GM19395 (cell line): ENCODE data around the gene DOCK1.

Source experiments
- ATAC-seq: cut with Tn5 transposase; IDR thresholded peaks from one replicate; pipeline ENCODE4 v1.9.1; 2021; ENCODE audit warnings: mild to moderate bottlenecking, moderate library complexity; ENCODE audit not compliant: unreplicated experiment

The DOCK1 gene

GRCh38 chr10:127125331-127125730 lies 220.1 kb downstream of the DOCK1 start:
- ATAC-seq = no peak

DNA sequence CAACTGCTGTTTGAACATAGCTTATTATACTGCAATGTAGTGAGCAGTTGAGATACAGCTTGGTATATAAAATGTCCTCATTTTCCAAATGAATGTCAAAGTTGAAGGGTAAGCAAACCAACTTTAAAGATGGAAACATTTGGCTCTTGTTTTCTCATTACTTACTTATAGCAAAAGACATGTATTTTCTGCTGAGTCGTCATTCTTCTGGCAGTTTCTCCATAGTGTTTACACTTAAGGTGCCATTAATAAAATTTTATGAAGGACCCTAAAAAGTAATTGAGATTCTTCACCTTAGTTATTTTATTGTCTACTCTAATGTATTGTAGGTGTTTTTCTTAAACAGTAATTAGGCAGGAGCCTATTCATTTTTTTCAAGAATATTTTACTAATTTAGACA lies 222.6 kb downstream of the DOCK1 start:
- no peak for ATAC-seq

DNA sequence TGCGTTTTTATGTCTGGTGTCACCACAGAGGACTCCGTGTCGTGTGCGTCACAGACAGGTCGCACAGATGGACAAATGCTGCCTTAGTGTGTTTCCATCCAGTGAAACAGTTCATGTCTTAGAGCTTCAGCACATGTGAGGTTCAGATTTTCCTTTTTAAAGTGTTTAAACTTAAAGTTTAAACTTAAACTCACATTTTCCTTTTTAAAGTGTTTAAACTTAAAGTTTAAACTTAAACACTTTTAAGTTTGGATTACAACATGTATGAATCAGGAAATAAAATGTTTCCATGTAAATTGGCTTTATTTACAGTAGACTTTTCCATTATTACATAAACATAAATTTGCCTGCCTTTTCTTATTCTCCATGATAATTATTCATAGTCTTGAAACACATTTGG lies 223.9 kb downstream of the DOCK1 start:
- ATAC-seq = no peak

DNA sequence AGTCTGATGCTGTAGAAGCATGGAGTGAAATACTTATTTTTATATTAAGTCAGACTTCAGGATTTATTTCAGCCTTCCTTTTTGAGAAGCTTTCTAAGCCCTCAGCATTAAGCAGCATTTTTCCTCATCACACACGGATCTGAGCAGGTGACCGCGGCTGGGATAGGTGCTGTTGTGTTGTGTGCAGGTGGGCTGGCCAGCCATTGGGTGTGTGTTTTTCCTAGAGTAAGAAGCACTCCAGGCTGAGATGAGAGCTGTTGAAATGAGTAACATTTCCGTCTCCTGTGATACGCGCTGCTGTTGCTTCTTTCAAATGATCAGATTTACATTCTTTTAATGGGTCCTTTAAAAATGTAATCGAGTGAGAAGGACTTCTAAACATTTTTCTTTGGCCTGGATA lies 227.2 kb downstream of the DOCK1 start:
- no peak for ATAC-seq

DNA sequence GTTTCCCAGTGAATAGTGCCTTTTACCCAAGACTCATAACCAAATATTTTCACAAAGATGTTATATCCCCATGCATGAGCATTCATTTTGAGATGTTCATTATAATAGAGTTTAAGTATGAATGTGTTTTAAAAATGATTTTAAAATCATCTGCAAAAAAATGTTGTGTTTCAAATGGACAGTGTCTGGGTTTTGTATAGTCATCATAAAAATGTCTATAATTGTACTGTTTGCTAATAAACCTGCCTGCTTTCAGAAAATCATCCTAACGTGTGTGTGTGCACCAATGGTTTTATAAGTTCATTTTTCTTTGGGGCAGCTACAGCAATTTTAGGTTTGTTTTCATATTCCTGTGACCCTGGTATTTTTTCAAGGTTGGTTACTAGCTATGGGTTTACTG lies 228.0 kb downstream of the DOCK1 start:
- ATAC-seq = no peak

GRCh38 chr10:127133672-127134500 lies 228.7 kb downstream of the DOCK1 start:
- ATAC-seq = no peak

DNA sequence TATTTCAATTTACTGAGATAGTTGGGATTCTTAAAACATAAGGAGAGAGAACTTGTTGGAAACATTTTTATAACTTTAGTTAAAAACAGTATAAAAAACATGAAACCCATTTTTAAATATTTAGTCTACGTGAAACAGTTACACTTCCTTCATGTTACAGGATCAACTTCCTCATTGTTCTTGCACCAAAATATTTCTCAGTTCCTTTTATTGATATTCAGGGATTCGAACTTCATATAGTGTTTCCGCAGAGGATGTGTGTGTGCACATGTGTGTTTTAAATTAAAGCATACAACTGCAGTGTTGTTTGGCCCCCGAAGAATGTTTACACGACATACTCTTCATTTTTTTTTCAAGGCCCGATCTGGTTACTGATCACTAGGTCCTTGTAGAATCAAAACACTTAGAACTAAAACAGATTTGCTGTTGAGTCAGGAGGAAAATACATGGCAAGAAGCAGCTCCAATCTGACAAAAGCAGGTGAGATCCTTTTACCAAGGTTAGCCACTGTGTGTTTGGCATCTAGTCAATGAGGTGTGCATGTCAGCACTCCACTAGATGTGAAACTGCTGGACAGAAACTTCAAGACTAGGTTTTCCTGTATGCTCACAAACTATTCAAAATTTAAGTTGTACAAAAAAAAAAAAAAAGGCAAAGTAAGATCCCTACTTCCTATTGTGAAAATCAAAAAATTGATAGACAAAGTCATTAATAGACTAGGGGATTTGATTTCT lies 230.8 kb downstream of the DOCK1 start:
- no peak for ATAC-seq

DNA sequence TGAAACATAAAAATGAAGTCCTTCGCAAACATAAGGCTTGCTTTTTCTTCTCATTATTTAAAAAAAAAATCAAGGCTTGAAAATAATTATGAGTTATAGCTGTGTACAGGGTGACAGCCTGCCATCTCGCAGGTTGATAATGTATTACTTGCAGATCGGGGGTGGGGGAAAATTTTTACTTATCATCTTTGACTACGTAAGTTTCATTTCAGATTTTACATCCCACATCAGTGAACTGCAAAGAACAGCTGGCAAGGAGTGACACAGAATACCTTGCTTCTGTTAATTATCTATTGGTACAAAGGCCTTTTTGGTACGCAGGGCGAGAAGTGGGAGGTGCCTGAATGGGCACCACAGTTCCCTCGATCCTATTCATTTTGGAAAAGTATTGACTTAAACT lies 232.2 kb downstream of the DOCK1 start:
- ATAC-seq = no peak

DNA sequence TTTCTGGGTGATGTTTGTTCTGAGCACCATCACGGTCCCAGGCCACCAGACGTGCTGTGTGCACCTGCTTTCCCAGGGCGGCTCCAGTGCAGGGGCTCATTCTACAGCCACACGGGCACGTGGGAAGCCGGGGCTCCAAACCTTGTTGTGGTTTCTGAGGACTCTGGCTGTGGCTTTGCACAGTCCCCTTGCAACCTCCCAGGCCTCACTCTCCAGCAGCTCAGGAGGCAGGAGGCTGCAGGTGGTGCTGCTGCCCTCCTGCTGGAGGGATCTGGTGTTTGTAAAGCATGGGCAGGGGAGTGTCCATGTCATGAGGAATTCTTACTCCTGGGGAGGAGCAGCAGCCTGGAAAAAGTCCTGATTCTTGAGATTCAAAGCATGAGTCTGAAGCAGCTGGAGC lies 236.9 kb downstream of the DOCK1 start:
- ATAC-seq = no peak

GRCh38 chr10:127142856-127143255 lies 237.6 kb downstream of the DOCK1 start:
- no peak for ATAC-seq

DNA sequence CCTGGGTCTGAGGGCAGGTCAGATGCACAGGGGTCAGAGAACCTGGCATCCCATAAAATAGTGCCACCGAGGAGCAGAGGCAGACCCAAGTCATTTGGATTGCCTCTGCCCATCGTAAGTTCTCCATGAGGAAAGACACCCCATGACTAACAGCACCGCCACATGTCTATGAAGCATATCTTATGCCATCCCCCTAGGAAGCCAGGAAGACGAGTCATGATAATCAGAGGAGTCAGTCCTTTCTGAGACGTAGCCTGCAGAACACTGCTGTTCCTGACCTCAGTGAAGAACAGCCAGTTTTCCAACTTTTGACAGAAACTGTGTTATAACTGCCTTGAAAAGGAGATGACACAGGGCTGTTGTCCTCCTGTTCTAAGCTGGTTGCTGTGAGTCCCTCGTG lies 239.9 kb downstream of the DOCK1 start:
- no peak for ATAC-seq

GRCh38 chr10:127146661-127147060 lies 241.4 kb downstream of the DOCK1 start:
- no peak for ATAC-seq

GRCh38 chr10:127148066-127148932 lies 243.1 kb downstream of the DOCK1 start:
- ATAC-seq = no peak

DNA sequence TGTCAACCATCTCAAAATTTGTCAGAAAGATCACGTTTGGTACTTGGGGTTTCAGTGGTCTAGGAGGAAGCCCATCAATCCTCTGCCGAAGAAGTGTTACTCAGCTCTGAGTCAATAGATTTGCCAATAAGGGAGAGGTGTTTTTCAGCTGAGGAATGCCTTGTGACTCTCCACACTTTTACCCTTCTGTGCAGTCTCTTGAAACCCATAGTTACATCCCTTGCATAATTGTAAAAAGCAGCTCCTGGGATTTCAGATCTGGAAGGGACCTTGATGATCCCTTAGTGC lies 243.6 kb downstream of the DOCK1 start:
- no peak for ATAC-seq

DNA sequence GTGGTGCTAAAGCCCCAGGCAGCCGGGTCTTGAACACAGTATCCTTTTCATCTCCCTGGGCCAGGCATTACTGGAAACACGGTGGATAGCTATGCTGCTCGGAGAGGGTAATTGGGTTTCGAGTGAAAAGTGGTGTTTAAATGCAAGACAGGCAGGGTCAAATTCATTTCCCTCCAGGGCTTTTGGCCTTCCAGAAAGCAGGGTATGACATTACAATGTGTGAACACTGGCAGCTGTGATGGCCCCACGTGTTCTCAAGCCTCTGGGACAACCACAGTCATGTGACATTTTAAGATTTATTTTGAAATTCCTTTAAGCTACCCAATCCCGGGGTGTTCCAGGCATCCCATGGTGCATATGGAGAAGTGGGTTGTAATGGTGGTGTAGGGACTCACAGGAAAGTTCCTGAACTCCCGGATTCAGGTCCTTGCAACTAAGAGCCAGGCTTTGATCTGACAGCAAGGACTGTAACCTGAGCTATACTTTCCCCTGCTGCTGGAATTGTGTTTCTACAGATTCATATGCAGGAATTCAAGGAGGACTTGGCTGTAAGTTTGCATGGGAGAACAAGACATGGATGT lies 244.4 kb downstream of the DOCK1 start:
- ATAC-seq = no peak

DNA sequence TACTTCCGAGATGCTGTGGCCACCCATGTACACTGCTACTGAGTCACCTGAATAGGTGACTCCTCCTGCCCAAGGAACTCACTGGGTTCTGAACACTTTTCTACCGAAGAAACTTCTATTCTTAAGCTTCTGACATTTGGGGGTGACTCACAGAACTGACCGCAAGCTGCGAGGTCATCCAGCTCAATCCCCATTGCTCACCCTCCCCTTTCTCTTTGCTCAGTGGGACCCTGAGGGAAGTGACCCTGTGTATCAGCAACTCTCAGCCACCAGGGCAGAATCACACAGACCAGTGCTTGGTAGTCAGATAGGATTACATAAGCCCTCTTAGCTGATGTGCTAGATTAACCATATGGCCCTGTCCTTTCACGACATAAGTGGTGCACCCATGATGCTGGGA lies 244.9 kb downstream of the DOCK1 start:
- ATAC-seq = no peak

- no peak for ATAC-seq
These were observed 246.3 kb downstream of the DOCK1 start for GRCh38 chr10:127151541-127151940.

- ATAC-seq = no peak
These were observed 246.9 kb downstream of the DOCK1 start for GRCh38 chr10:127151981-127152699.

GRCh38 chr10:127153181-127153580 lies 248.0 kb downstream of the DOCK1 start:
- no peak for ATAC-seq

- no peak for ATAC-seq
These were observed 249.8 kb downstream of the DOCK1 start for GRCh38 chr10:127154831-127155620.
